ENCODE results near the gene LRRC37A3.
"Not testable (repeated sequence)": the region's sequence is repeated elsewhere in the genome, so short reads cannot be mapped to it uniquely, and the experiment has no call there.

Gene LRRC37A3

DNA sequence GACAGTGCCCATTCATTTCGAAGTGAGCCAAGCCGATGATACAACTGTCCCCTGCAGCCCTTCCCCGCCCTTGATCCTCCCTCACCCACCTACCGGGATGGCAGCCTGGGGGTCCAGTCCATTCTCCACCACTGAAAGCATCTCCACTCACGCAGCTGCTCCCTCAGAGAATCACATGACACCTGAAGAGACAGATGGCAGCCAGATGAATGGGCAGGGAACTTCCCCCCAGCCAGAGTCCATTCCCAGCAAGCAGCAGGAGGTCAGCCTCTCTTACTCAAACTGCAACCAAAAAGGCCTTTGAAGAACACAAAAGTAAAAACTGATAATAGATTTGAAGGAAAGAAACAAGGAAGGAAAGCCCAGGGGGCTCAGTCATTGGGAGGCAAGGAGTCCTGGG is 90.2 kb downstream of the LRRC37A3 start:
- H3K4me1 Mint-ChIP-seq, H3K27ac Mint-ChIP-seq: not testable (repeated sequence)

DNA sequence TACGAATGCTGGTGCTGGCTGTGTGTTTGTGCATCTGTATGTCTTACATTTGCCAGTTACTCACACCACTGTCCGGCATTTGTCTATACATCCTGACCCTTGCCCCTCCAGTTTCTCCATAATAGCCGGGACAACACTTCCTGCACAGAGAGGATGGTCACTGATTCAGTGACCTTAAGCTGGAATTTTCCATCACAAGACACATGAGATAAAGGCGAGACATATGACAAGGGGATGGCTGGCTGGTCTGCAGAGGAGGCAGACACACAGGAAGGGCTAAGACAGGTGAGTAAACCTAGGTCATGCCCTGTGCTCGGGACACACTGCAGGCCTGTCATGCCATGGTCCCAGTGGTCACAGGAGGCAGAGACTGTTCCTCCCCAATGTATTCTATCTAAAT is 100.4 kb downstream of the LRRC37A3 start:
- H3K4me1 Mint-ChIP-seq; H3K4me3 Mint-ChIP-seq; H3K9me3 Mint-ChIP-seq; H3K27ac Mint-ChIP-seq; H3K27me3 Mint-ChIP-seq (ENCODE audit: low read depth): not testable (repeated sequence)
- H3K36me3 Mint-ChIP-seq (ENCODE audit: low read depth) = peaks cover 19% of the 10 kb centered on the region

More for the DNA sequence above, 90.2 kb downstream of the LRRC37A3 start:
- H3K27me3 Mint-ChIP-seq (ENCODE audit: low read depth); H3K36me3 Mint-ChIP-seq (ENCODE audit: low read depth); H3K9me3 Mint-ChIP-seq; H3K4me3 Mint-ChIP-seq: not testable (repeated sequence)

DNA sequence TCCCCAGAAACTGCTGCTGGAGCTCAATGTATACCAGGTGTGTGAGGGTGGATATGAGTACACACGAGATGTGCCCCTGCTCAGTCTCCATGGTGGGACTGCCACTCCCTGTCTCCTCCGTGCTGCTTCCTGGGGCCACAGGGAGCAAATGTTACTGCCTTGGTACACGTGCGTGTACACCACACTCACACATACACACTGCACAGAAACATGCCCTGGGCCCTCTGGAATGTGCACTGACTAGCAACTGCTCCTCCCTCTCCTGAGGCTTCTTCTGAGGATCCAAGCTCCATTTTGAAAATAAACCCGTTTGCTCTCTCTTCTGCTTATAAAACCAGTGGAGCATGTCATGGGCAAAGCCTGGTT is 103.5 kb downstream of the LRRC37A3 start:
- not testable (repeated sequence) for H3K27me3 Mint-ChIP-seq (ENCODE audit: low read depth); H3K27ac Mint-ChIP-seq; H3K4me1 Mint-ChIP-seq; H3K9me3 Mint-ChIP-seq; H3K4me3 Mint-ChIP-seq
- peaks cover 12% of the 10 kb centered on the region for H3K36me3 Mint-ChIP-seq (ENCODE audit: low read depth)

DNA sequence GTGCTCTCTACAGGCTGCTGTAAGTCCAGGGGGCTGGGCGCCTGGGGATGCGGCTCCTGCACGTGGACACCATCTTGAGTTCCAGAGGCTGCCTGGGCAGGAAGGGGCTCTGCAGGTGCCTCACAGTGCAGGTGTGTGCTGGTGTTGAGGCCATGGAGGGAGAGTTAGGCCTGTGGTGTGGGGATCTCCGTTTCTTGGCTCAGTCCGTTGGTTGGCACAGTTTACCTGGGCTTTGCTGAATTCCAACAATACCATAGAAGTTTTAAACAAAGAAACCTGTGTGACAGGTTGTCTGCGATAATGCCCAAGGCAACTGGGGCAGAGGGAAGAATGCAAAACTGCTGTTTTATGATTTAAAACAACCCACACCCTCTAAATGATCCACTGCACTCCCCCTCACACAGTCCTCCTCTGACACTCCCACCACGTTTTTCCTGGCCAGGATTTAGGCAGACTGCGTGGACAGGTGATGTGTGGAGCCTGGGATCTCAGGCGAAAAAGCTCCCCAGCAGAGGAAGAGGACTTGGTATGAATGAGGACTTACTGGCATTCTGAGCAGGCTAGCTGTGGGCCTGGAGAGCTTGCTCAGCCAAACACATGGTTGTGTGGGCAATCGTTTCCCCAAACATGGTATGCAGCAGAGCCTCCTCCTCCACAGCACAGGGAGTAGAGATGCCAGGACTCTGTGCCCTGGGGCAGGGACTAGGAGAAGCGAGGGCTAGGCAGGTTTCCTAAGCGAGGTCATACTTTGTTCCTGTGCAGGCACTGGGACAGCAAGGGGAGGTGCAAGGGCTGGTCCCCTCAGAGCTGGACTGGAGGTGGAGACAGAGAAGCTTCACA is 104.1 kb downstream of the LRRC37A3 start:
- not testable (repeated sequence) for H3K36me3 Mint-ChIP-seq (ENCODE audit: low read depth); H3K27me3 Mint-ChIP-seq (ENCODE audit: low read depth); H3K4me3 Mint-ChIP-seq; H3K9me3 Mint-ChIP-seq; H3K27ac Mint-ChIP-seq; H3K4me1 Mint-ChIP-seq

DNA sequence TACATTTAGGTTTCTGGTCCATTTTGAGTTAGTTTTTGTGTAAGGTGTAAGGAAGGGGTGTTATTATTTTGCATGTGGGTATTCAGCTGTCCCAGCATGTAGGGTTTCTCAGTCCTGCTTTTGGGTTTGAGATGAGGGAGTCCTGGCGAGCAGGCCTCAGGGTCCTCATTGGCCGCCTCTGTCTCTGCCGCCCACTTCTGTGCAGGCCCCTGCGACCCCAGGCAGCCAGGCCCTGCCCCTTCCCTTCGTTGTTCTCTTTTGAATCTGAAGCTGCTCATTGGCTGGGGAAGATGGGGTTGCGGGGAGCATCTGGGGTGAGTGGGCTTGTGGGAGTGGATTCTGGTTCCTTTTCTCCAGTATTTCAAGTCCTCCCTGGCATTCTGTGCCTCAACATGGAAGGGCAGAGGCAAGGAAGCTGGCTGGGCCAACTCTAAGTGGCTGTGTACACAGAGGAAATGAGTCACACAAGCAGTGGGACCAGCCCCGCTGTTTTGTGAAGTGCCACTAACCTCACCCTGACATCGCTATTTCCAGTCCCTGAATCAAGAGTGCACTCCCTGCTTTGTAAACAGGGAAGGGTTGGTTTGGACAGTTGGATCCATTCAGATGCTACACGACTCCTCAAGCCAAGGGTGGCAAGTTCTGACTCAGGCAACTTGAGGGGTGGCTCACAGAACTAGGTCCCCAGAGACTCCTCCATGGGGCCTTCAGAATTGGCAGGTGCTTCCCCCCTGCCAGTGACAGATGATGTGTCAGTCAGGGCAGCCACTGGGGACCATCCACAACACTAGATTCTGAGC is 110.9 kb downstream of the LRRC37A3 start:
- H3K27me3 Mint-ChIP-seq (ENCODE audit: low read depth); H3K4me1 Mint-ChIP-seq: not testable (repeated sequence)

More for the DNA sequence above, 110.9 kb downstream of the LRRC37A3 start:
- not testable (repeated sequence) for H3K4me3 Mint-ChIP-seq, H3K27ac Mint-ChIP-seq, H3K9me3 Mint-ChIP-seq
- H3K36me3 Mint-ChIP-seq (ENCODE audit: low read depth) = peaks cover 11% of the 10 kb centered on the region

All from nephron (organoid).